HCT116 (cell line): ENCODE results near the gene CDK14. TPM values are rescaled to one million over a fixed set of nuclear protein-coding genes. Genes with fewer than 3 reads are reported as not detected.

ENCODE experiments used
- ATAC-seq: fragments of 200-7000 bp; cut with Tn5 transposase; 2 replicates; pipeline ENCODE4 v1.9.1; 2020; ENCODE audit warnings: mild to moderate bottlenecking, moderate library complexity
- BruUV-seq: library from RNA; stranded (reverse); fragments of 400-500 nt; replicated peaks from 2 replicates; lab custom pipeline; 2021; lab: Mats Ljungman, UMichigan
- CTCF ChIA-PET: fragments of 300-600 bp; sonication (Branson Sonifier 250); formaldehyde crosslinking; loops from one replicate; lab custom pipeline; 2021; ENCODE audit warnings: antibody characterized with exemption; lab: Charles Lee
- POLR2A ChIA-PET: fragments of 300-600, 350-600 bp; sonication (Branson Sonifier 250); formaldehyde crosslinking; loops from one replicate; lab custom pipeline; 2021; ENCODE audit warnings: antibody characterized with exemption; lab: Charles Lee
- RAD21 ChIA-PET, 2 experiments: fragments of 300-600 bp; sonication (Branson Sonifier 250); formaldehyde crosslinking; loops; one replicate each; lab custom pipeline; 2023; ENCODE audit warnings: low total read pairs in 2 of 2; ENCODE audit not compliant: uncharacterized antibody in 2 of 2, unreplicated experiment in 2 of 2, low non-redundant PET in 1 of 2; lab: Charles Lee
- DNase-seq: peaks from one replicate; pipeline ENCODE4 v3.0.0-alpha.2; 2010; ENCODE audit warnings: low read depth, low spot score
- H2AFZ ChIP-seq: fragments of 200-600 bp; shearing (Covaris generic), sonication (generic); 2 replicates; pipeline ENCODE4 v1.6.1; 2017; ENCODE audit warnings: low read depth, mixed run types, mixed read lengths, antibody characterized with exemption, low read length; ENCODE audit not compliant: poor library complexity, severe bottlenecking
- H3K27ac ChIP-seq: 2 replicates; pipeline ENCODE4 v1.5.1; 2012; ENCODE audit warnings: low read depth, low read length
- H3K27me3 ChIP-seq: fragments of 200-600 bp; sonication (generic); 2 replicates; pipeline ENCODE4 v1.6.1; 2016; ENCODE audit warnings: mixed run types, low read length, mixed read lengths; ENCODE audit not compliant: insufficient read depth
- H3K36me3 ChIP-seq, 2 experiments: fragments of 200-500 bp in 1 of 2; fragments of 200-600 bp in 1 of 2; sonication (Bioruptor generic) in 1 of 2; sonication (generic) in 1 of 2; 2 replicates each; pipeline versions ENCODE4 v1.5.1 to v1.6.1; 2014 to 2016; ENCODE audit warnings: low read length in 2 of 2, inconsistent platforms in 1 of 2, mixed read lengths in 1 of 2, mixed run types in 1 of 2; ENCODE audit not compliant: insufficient read depth in 2 of 2, control insufficient read depth in 1 of 2
- H3K4me1 ChIP-seq, 2 experiments: fragments of 200-600 bp in 1 of 2; sonication (generic) in 1 of 2; 2 replicates each; pipeline versions ENCODE4 v1.5.1 to v1.6.1; 2012 to 2017; ENCODE audit warnings: low read length in 2 of 2, inconsistent platforms in 1 of 2, mild to moderate bottlenecking in 1 of 2, mixed read lengths in 1 of 2, mixed run types in 1 of 2, moderate library complexity in 1 of 2; ENCODE audit not compliant: insufficient read depth in 2 of 2, control insufficient read depth in 1 of 2
- H3K4me2 ChIP-seq: fragments of 200-600 bp; sonication (generic); 2 replicates; pipeline ENCODE4 v1.6.1; 2017; ENCODE audit warnings: mixed run types, low read length, mixed read lengths
- H3K4me3 ChIP-seq, 2 experiments: fragments of 200-600 bp in 1 of 2; sonication (generic) in 1 of 2; replicated peaks in 1 of 2; 2 replicates each; pipeline ENCODE4 v1.5.1; 2011 to 2016; ENCODE audit warnings: low read length in 2 of 2, control low read depth in 1 of 2, low read depth in 1 of 2, mild to moderate bottlenecking in 1 of 2, mixed read lengths in 1 of 2, mixed run types in 1 of 2
- H3K79me2 ChIP-seq: fragments of 200-600 bp; sonication (generic); 2 replicates; pipeline ENCODE4 v1.6.1; 2017; ENCODE audit warnings: mild to moderate bottlenecking, mixed run types, low read length, moderate library complexity, mixed read lengths; ENCODE audit not compliant: insufficient read depth
- H3K9ac ChIP-seq: fragments of 200-600 bp; sonication (generic); 2 replicates; pipeline ENCODE4 v1.6.1; 2016; ENCODE audit warnings: low read length, mixed read lengths
- H3K9me2 ChIP-seq: fragments of 200-600 bp; sonication (generic), shearing (Covaris generic); 2 replicates; pipeline ENCODE4 v1.6.1; 2017; ENCODE audit warnings: mixed run types, mild to moderate bottlenecking, moderate library complexity; ENCODE audit not compliant: insufficient read depth
- H3K9me3 ChIP-seq, 2 experiments: fragments of 200-500 bp in 1 of 2; fragments of 200-600 bp in 1 of 2; sonication (Bioruptor generic) in 1 of 2; sonication (generic) in 1 of 2; 2 replicates each; pipeline ENCODE4 v1.6.1; 2014 to 2017; ENCODE audit warnings: low read length in 2 of 2, mixed read lengths in 2 of 2, inconsistent platforms in 1 of 2, low read depth in 1 of 2, mild to moderate bottlenecking in 1 of 2, mixed run types in 1 of 2, moderate library complexity in 1 of 2; ENCODE audit not compliant: control insufficient read depth in 1 of 2, insufficient read depth in 1 of 2
- H4K20me1 ChIP-seq: fragments of 200-600 bp; sonication (generic), shearing (Covaris generic); 2 replicates; pipeline ENCODE4 v1.6.1; 2017; ENCODE audit warnings: mixed run types, mild to moderate bottlenecking, moderate library complexity; ENCODE audit not compliant: insufficient read depth
- CBX3 ChIP-seq: IDR thresholded peaks from 2 replicates; pipeline ENCODE4 v1.6.1; 2012; ENCODE audit warnings: low read depth
- CEBPB ChIP-seq: IDR thresholded peaks from 2 replicates; pipeline ENCODE4 v1.6.1; 2012; ENCODE audit warnings: low read depth
- EGR1 ChIP-seq: IDR thresholded peaks from 2 replicates; pipeline ENCODE4 v1.6.1; 2012; ENCODE audit warnings: low read depth
- EZH2 ChIP-seq: fragments of 200-600 bp; sonication (generic); IDR thresholded peaks from 2 replicates; pipeline ENCODE4 v1.6.1; 2017; ENCODE audit warnings: antibody characterized with exemption, mixed run types
- EZH2phosphoT487 ChIP-seq: fragments of 200-600 bp; IDR thresholded peaks from 2 replicates; pipeline ENCODE4 v1.6.1; 2018; ENCODE audit warnings: antibody characterized with exemption, borderline replicate concordance
- FOSL1 ChIP-seq: IDR thresholded peaks from 2 replicates; pipeline ENCODE4 v1.6.1; 2012; ENCODE audit warnings: low read depth
- POLR2AphosphoS5 ChIP-seq: IDR thresholded peaks from 2 replicates; pipeline ENCODE4 v1.6.1; 2011; ENCODE audit warnings: mild to moderate bottlenecking, low read depth, low read length, moderate library complexity
- RAD21 ChIP-seq: IDR thresholded peaks from 2 replicates; pipeline ENCODE4 v1.6.1; 2012; ENCODE audit warnings: low read depth, mild to moderate bottlenecking
- SRF ChIP-seq: IDR thresholded peaks from 2 replicates; pipeline ENCODE4 v1.6.1; 2012; ENCODE audit warnings: low read depth
- ZFX ChIP-seq: fragments of 450-650 bp; IDR thresholded peaks from 2 replicates; pipeline ENCODE4 v1.6.1; 2017
- ZNF274 ChIP-seq: fragments of 200-500 bp; sonication (Bioruptor generic); IDR thresholded peaks from 2 replicates; pipeline ENCODE4 v1.6.1; 2014; ENCODE audit warnings: mild to moderate bottlenecking, low read depth, low read length, inconsistent platforms
- intact Hi-C: fragments of 100-400 bp; cut with micrococcal nuclease; formaldehyde crosslinking; loops from 2 replicates; pipeline ENCODE4 v1.10.0; 2022
- total RNA-seq: library from RNA; stranded (reverse); gene quantifications from one replicate; pipeline ENCODE4 v1.2.1, GENCODE V29; 2021; ENCODE audit not compliant: unreplicated experiment
- TF ChIP-seq, protein P1 (sequence below): IDR thresholded peaks from 2 replicates; pipeline ENCODE4 v1.6.1; 2012
- TF ChIP-seq, protein P2 (sequence below): IDR thresholded peaks from 2 replicates; pipeline ENCODE4 v1.6.1; 2012
- TF ChIP-seq, protein P3 (sequence below): IDR thresholded peaks from 2 replicates; pipeline ENCODE4 v1.6.1; 2011; ENCODE audit warnings: mild to moderate bottlenecking, low read length, moderate library complexity; ENCODE audit not compliant: insufficient replicate concordance; ENCODE audit errors: extremely low read depth

Gene CDK14
- total RNA-seq, 1 experiment from 2014 or later, result 10.2 TPM

DNA sequence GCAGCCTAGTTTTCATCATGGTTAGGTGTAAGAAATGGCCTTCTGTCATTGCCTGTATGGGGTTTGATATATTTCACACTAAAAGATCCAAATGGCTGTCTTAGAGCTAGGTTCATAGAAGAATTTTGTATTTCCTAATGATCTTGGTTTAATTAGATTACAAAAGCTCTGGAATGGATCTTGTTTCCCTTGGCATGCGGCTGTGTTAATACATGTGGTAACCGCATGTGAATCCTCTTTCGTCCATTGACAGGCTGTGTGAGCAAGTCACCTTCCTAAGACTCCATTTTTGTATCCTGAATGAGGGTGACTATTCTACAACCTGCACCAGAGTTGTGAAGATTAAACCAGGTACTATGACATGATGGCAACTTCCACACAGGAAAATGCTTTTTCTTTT, 655.8 kb downstream of the CDK14 start:
- TF ChIP-seq ZFX, result no peak
- TF ChIP-seq, protein P1, sequence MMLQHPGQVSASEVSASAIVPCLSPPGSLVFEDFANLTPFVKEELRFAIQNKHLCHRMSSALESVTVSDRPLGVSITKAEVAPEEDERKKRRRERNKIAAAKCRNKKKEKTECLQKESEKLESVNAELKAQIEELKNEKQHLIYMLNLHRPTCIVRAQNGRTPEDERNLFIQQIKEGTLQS, result no peak
- no peak for TF ChIP-seq POLR2AphosphoS5
- no peak for TF ChIP-seq EGR1
- TF ChIP-seq FOSL1, result no peak
- no peak for TF ChIP-seq CBX3
- no peak for TF ChIP-seq EZH2phosphoT487
- TF ChIP-seq, protein P2, sequence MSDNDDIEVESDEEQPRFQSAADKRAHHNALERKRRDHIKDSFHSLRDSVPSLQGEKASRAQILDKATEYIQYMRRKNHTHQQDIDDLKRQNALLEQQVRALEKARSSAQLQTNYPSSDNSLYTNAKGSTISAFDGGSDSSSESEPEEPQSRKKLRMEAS, result no peak
- TF ChIP-seq RAD21, result no peak
- TF ChIP-seq, protein P3, sequence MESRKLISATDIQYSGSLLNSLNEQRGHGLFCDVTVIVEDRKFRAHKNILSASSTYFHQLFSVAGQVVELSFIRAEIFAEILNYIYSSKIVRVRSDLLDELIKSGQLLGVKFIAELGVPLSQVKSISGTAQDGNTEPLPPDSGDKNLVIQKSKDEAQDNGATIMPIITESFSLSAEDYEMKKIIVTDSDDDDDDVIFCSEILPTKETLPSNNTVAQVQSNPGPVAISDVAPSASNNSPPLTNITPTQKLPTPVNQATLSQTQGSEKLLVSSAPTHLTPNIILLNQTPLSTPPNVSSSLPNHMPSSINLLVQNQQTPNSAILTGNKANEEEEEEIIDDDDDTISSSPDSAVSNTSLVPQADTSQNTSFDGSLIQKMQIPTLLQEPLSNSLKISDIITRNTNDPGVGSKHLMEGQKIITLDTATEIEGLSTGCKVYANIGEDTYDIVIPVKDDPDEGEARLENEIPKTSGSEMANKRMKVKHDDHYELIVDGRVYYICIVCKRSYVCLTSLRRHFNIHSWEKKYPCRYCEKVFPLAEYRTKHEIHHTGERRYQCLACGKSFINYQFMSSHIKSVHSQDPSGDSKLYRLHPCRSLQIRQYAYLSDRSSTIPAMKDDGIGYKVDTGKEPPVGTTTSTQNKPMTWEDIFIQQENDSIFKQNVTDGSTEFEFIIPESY, result no peak
- no peak for TF ChIP-seq ZNF274
- no peak for TF ChIP-seq CEBPB
- TF ChIP-seq SRF, result no peak
- no peak for TF ChIP-seq EZH2
- H3K27ac ChIP-seq, result no peak overlapping the region
- H3K27me3 ChIP-seq, result no peaks in the 10 kb centered on the region
- H3K36me3 ChIP-seq, result no peaks in the 10 kb centered on the region
- intact Hi-C loops, result no loop called here
- POLR2A ChIA-PET, result no interaction called here
- H3K9ac ChIP-seq, result no peak overlapping the region
- H3K9me2 ChIP-seq, result no peaks in the 10 kb centered on the region
- DNase-seq (no peak), ATAC-seq (no peak)
- H3K9me3 ChIP-seq, result no peaks in the 10 kb centered on the region
- no peak overlapping the region for H2AFZ ChIP-seq
- H3K79me2 ChIP-seq, result no peaks in the 10 kb centered on the region
- H3K4me2 ChIP-seq, result no peak overlapping the region
- RAD21 ChIA-PET, result no interaction called here
- no peak overlapping the region for H3K4me3 ChIP-seq
- CTCF ChIA-PET, result interaction anchor here (1.0 kb wide), 1 partner anchor 8 kb away, joined by 3 read pairs; no protein-coding TSS in a partner anchor
- H3K4me1 ChIP-seq, result no peaks in the 10 kb centered on the region
- no TSS peak for BruUV-seq
- H4K20me1 ChIP-seq, result no peaks in the 10 kb centered on the region

Other genes with a start within 250 kb of the CDK14 start
- gene GTPBP10, start 249.6 kb upstream of the CDK14 start, total RNA-seq, result 36.7 TPM
- gene CLDN12, start 192.9 kb upstream of the CDK14 start, total RNA-seq, result 30.6 TPM
- gene PTTG1IP2, start 126.7 kb upstream of the CDK14 start, total RNA-seq, result not detected